Measurements from ENCODE around the gene RIPK4.

GRCh38 chr21:41715649-41716281 lies 51.1 kb downstream of the RIPK4 start:
- TF ChIP-seq POLR2A (IDR thresholded peaks at IDR 0.05; ENCODE audit: low read depth, low read length) = no peak
- no peak for TF ChIP-seq TAF1 (IDR thresholded peaks at IDR 0.05; ENCODE audit: low read depth, low read length)
- no peak for TF ChIP-seq SPI1 (IDR thresholded peaks at IDR 0.05; ENCODE audit: low read depth, low read length)
- no peak for TF ChIP-seq POLR2AphosphoS5 (IDR thresholded peaks at IDR 0.05; ENCODE audit: low read depth, low read length)
- no peak for TF ChIP-seq PAX5 (IDR thresholded peaks at IDR 0.05; ENCODE audit: insufficient read depth, low read length, severe bottlenecking)
